ENCODE results near the gene YWHAG.

- TF ChIP-seq, protein P1, sequence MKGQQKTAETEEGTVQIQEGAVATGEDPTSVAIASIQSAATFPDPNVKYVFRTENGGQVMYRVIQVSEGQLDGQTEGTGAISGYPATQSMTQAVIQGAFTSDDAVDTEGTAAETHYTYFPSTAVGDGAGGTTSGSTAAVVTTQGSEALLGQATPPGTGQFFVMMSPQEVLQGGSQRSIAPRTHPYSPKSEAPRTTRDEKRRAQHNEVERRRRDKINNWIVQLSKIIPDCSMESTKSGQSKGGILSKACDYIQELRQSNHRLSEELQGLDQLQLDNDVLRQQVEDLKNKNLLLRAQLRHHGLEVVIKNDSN (IDR thresholded peaks at IDR 0.05): no peak
- TF ChIP-seq CEBPB (IDR thresholded peaks at IDR 0.05): no peak
Observed at GRCh38 chr7:76330261-76330660, 28.5 kb downstream of the YWHAG start.
